Keratinocyte (primary cell): ENCODE results near the gene LCP2.

Experiments used
- CTCF ChIP-seq, 3 experiments: IDR thresholded peaks in 1 of 3; conservative IDR thresholded peaks in 1 of 3; optimal IDR thresholded peaks in 1 of 3; 2 replicates in 2 of 3; 3 replicates in 1 of 3; pipeline versions ENCODE3 to v1.5.1; 2011; ENCODE audit warnings: low read length in 3 of 3, mild to moderate bottlenecking in 3 of 3, moderate library complexity in 2 of 3, control low read depth in 1 of 3, inconsistent platforms in 1 of 3; ENCODE audit not compliant: insufficient read depth in 2 of 3; ENCODE audit errors: extremely low read depth in 1 of 3
- EZH2 ChIP-seq: IDR thresholded peaks from one replicate; pipeline ENCODE4 v1.6.1; 2012; ENCODE audit warnings: inconsistent platforms, mild to moderate bottlenecking, low read length, moderate library complexity

GRCh38 chr5:170313816-170314215 lies 16.2 kb upstream of the LCP2 start:
- TF ChIP-seq CTCF (optimal IDR thresholded peaks at IDR 0.05 in 1 of 3, IDR thresholded peaks at IDR 0.05 in 1 of 3, conservative IDR thresholded peaks at IDR 0.05 in 1 of 3; ENCODE audit: extremely low read depth in 1 of 3, insufficient read depth in 2 of 3, low read length in 3 of 3): no peak
- no peak for TF ChIP-seq EZH2
